ENCODE results near the gene TIAL1.
"Not testable (repeated sequence)": the region's sequence is repeated elsewhere in the genome, so short reads cannot be mapped to it uniquely, and the experiment has no call there.

The TIAL1 gene

GRCh38 chr10:119613741-119614140 lies 17.0 kb upstream of the TIAL1 start:
- no peak for DNase-seq (ENCODE audit: low spot score)

- DNase-seq (ENCODE audit: low spot score): no peak
These were observed 14.7 kb upstream of the TIAL1 start for GRCh38 chr10:119611433-119611832.

- DNase-seq (ENCODE audit: low spot score): no peak
These were observed 12.8 kb upstream of the TIAL1 start for GRCh38 chr10:119609516-119609915.

GRCh38 chr10:119608316-119609155 lies 11.8 kb upstream of the TIAL1 start:
- DNase-seq (ENCODE audit: low spot score): peak; percentile 48

- DNase-seq (ENCODE audit: low spot score): no peak
These were observed 7.7 kb upstream of the TIAL1 start for GRCh38 chr10:119604468-119604867.

- DNase-seq (ENCODE audit: low spot score): peak; percentile 12
These were observed 5.7 kb upstream of the TIAL1 start for GRCh38 chr10:119602241-119603095.

GRCh38 chr10:119598397-119598796 lies 1.6 kb upstream of the TIAL1 start:
- no peak for DNase-seq (ENCODE audit: low spot score)

GRCh38 chr10:119597405-119598186 lies 832 bp upstream of the TIAL1 start:
- no peak for DNase-seq (ENCODE audit: low spot score)

- DNase-seq (ENCODE audit: low spot score): peak; percentile 37
These were observed 868 bp downstream of the TIAL1 start for GRCh38 chr10:119595676-119596515.

- no peak for DNase-seq (ENCODE audit: low spot score)
These were observed 1.6 kb downstream of the TIAL1 start for GRCh38 chr10:119595134-119595675.

- DNase-seq (ENCODE audit: low spot score): no peak
These were observed 8.7 kb downstream of the TIAL1 start for GRCh38 chr10:119588071-119588470.

- no peak for DNase-seq (ENCODE audit: low spot score)
These were observed 18.4 kb downstream of the TIAL1 start for GRCh38 chr10:119578355-119578754.

GRCh38 chr10:119575991-119576390 lies 20.8 kb downstream of the TIAL1 start:
- no peak for DNase-seq (ENCODE audit: low spot score)

GRCh38 chr10:119575506-119575905 lies 21.3 kb downstream of the TIAL1 start:
- no peak for DNase-seq (ENCODE audit: low spot score)

GRCh38 chr10:119567978-119568377 lies 28.8 kb downstream of the TIAL1 start:
- no peak for DNase-seq (ENCODE audit: low spot score)

GRCh38 chr10:119562097-119562496 lies 34.7 kb downstream of the TIAL1 start:
- no peak for DNase-seq (ENCODE audit: low spot score)

- DNase-seq (ENCODE audit: low spot score): not testable (repeated sequence)
These were observed 37.3 kb downstream of the TIAL1 start for GRCh38 chr10:119559511-119559910.

GRCh38 chr10:119556081-119556480 lies 40.7 kb downstream of the TIAL1 start:
- DNase-seq (ENCODE audit: low spot score): not testable (repeated sequence)

- no peak for DNase-seq (ENCODE audit: low spot score)
These were observed 41.5 kb downstream of the TIAL1 start for GRCh38 chr10:119555178-119555784.

GRCh38 chr10:119550827-119551226 lies 45.9 kb downstream of the TIAL1 start:
- peak; percentile 57 for DNase-seq (ENCODE audit: low spot score)

Data from pons (tissue), 1 donor.